Activated T-cell treated with anti-CD3 and anti-CD28 coated beads, Interleukin-2, amount 50 U/mL, for 24 hours (primary cell): ENCODE results near the gene CUL7.

Source experiments
- DNase-seq: peaks from one replicate; pipeline ENCODE4 v3.0.0-alpha.2; 2020
- H3K27ac Mint-ChIP-seq: 2 replicates; pipeline ENCODE4 v1.8.0; 2020; ENCODE audit warnings: mild to moderate bottlenecking, mixed read lengths
- H3K27me3 Mint-ChIP-seq: 2 replicates; pipeline ENCODE4 v1.8.0; 2020; ENCODE audit warnings: mixed read lengths
- H3K36me3 Mint-ChIP-seq: 2 replicates; pipeline ENCODE4 v1.8.0; 2020; ENCODE audit warnings: low read depth, mixed read lengths
- H3K4me1 Mint-ChIP-seq: 2 replicates; pipeline ENCODE4 v1.8.0; 2020; ENCODE audit warnings: low read depth, mixed read lengths
- H3K4me3 Mint-ChIP-seq: 2 replicates; pipeline ENCODE4 v1.8.0; 2020; ENCODE audit warnings: mild to moderate bottlenecking, moderate library complexity, mixed read lengths
- H3K9me3 Mint-ChIP-seq: 2 replicates; pipeline ENCODE4 v1.8.0; 2020; ENCODE audit warnings: mixed read lengths

CUL7 gene

GRCh38 chr6:43053545-43054205 is at the start of gene CUL7:
CUL7 (minus strand) TSS chr6:43053851; CDS start chr6:43052788, 1,063 bp downstream.
- peak; percentile 93 for DNase-seq
- Mint-ChIP-seq H3K36me3 (peaks cover 87% of the 10 kb centered on the region), H3K27ac (peak within 1 kb of the TSS; percentile 96), H3K4me1 (peaks cover 51% of the 10 kb centered on the region), H3K9me3 (no peaks in the 10 kb centered on the region), H3K4me3 (peak within 1 kb of the TSS; percentile 96), H3K27me3 (no peaks in the 10 kb centered on the region)

GRCh38 chr6:43101497-43101896 is 47.8 kb upstream of the CUL7 start:
- no peak for DNase-seq
- H3K27ac Mint-ChIP-seq = no peak overlapping the region
- H3K4me3 Mint-ChIP-seq = no peak overlapping the region

GRCh38 chr6:43097502-43097901 is 43.9 kb upstream of the CUL7 start:
- no peak overlapping the region for H3K4me3 Mint-ChIP-seq
- DNase-seq = no peak
- H3K9me3 Mint-ChIP-seq = no peaks in the 10 kb centered on the region
- H3K27me3 Mint-ChIP-seq = no peaks in the 10 kb centered on the region
- H3K27ac Mint-ChIP-seq = no peak overlapping the region
- H3K36me3 Mint-ChIP-seq = no peaks in the 10 kb centered on the region
- H3K4me1 Mint-ChIP-seq = peaks cover 10% of the 10 kb centered on the region

More at GRCh38 chr6:43101497-43101896, 47.8 kb upstream of the CUL7 start:
- H3K36me3 Mint-ChIP-seq = no peaks in the 10 kb centered on the region
- H3K4me1 Mint-ChIP-seq = no peaks in the 10 kb centered on the region
- no peaks in the 10 kb centered on the region for H3K9me3 Mint-ChIP-seq
- H3K27me3 Mint-ChIP-seq = no peaks in the 10 kb centered on the region

GRCh38 chr6:43097098-43097489 is 43.4 kb upstream of the CUL7 start:
- DNase-seq = no peak
- no peaks in the 10 kb centered on the region for H3K36me3 Mint-ChIP-seq
- H3K4me3 Mint-ChIP-seq = no peak overlapping the region
- no peaks in the 10 kb centered on the region for H3K9me3 Mint-ChIP-seq
- peaks cover 10% of the 10 kb centered on the region for H3K4me1 Mint-ChIP-seq
- no peaks in the 10 kb centered on the region for H3K27me3 Mint-ChIP-seq
- H3K27ac Mint-ChIP-seq = no peak overlapping the region

- H3K36me3 Mint-ChIP-seq = no peaks in the 10 kb centered on the region
- no peak for DNase-seq
These were observed 42.9 kb upstream of the CUL7 start for GRCh38 chr6:43096451-43097097.

GRCh38 chr6:43095939-43096338 is 42.3 kb upstream of the CUL7 start:
- Mint-ChIP-seq H3K4me3 (no peak overlapping the region), H3K9me3 (no peaks in the 10 kb centered on the region), H3K27me3 (no peaks in the 10 kb centered on the region), H3K4me1 (peaks cover 10% of the 10 kb centered on the region), H3K27ac (no peak overlapping the region), H3K36me3 (no peaks in the 10 kb centered on the region)
- no peak for DNase-seq

More at GRCh38 chr6:43096451-43097097, 42.9 kb upstream of the CUL7 start:
- Mint-ChIP-seq H3K4me3 (no peak overlapping the region), H3K27me3 (no peaks in the 10 kb centered on the region), H3K27ac (no peak overlapping the region), H3K4me1 (peaks cover 10% of the 10 kb centered on the region), H3K9me3 (no peaks in the 10 kb centered on the region)

GRCh38 chr6:43093436-43094289 is 40.0 kb upstream of the CUL7 start:
- Mint-ChIP-seq H3K36me3 (no peaks in the 10 kb centered on the region), H3K4me3 (no peak overlapping the region), H3K27me3 (no peaks in the 10 kb centered on the region), H3K4me1 (peaks cover 10% of the 10 kb centered on the region), H3K9me3 (no peaks in the 10 kb centered on the region), H3K27ac (no peak overlapping the region)
- DNase-seq = no peak

GRCh38 chr6:43092635-43093034 is 39.0 kb upstream of the CUL7 start:
- no peak overlapping the region for H3K4me3 Mint-ChIP-seq
- no peak overlapping the region for H3K27ac Mint-ChIP-seq
- no peak for DNase-seq
- H3K9me3 Mint-ChIP-seq = no peaks in the 10 kb centered on the region
- H3K36me3 Mint-ChIP-seq = no peaks in the 10 kb centered on the region
- peaks cover 10% of the 10 kb centered on the region for H3K4me1 Mint-ChIP-seq
- H3K27me3 Mint-ChIP-seq = no peaks in the 10 kb centered on the region

GRCh38 chr6:43091436-43091991 is 37.9 kb upstream of the CUL7 start:
- Mint-ChIP-seq H3K4me3 (no peak overlapping the region), H3K9me3 (no peaks in the 10 kb centered on the region), H3K4me1 (peaks cover 11% of the 10 kb centered on the region), H3K27ac (no peak overlapping the region), H3K27me3 (no peaks in the 10 kb centered on the region), H3K36me3 (no peaks in the 10 kb centered on the region)
- no peak for DNase-seq

- no peaks in the 10 kb centered on the region for H3K9me3 Mint-ChIP-seq
- no peak for DNase-seq
- no peak overlapping the region for H3K4me3 Mint-ChIP-seq
- no peak overlapping the region for H3K27ac Mint-ChIP-seq
- no peaks in the 10 kb centered on the region for H3K27me3 Mint-ChIP-seq
- H3K36me3 Mint-ChIP-seq = no peaks in the 10 kb centered on the region
- peaks cover 15% of the 10 kb centered on the region for H3K4me1 Mint-ChIP-seq
These were observed 37.4 kb upstream of the CUL7 start for GRCh38 chr6:43091020-43091419.

GRCh38 chr6:43090559-43090956 is 36.9 kb upstream of the CUL7 start:
- peaks cover 16% of the 10 kb centered on the region for H3K4me1 Mint-ChIP-seq

GRCh38 chr6:43089874-43090558 is 36.4 kb upstream of the CUL7 start:
- H3K27me3 Mint-ChIP-seq = no peaks in the 10 kb centered on the region
- H3K27ac Mint-ChIP-seq = no peak overlapping the region
- DNase-seq = no peak
- no peaks in the 10 kb centered on the region for H3K9me3 Mint-ChIP-seq
- no peak overlapping the region for H3K4me3 Mint-ChIP-seq
- peaks cover 16% of the 10 kb centered on the region for H3K4me1 Mint-ChIP-seq
- no peaks in the 10 kb centered on the region for H3K36me3 Mint-ChIP-seq

More at GRCh38 chr6:43090559-43090956, 36.9 kb upstream of the CUL7 start:
- H3K27ac Mint-ChIP-seq = no peak overlapping the region
- no peak overlapping the region for H3K4me3 Mint-ChIP-seq
- H3K27me3 Mint-ChIP-seq = no peaks in the 10 kb centered on the region
- H3K9me3 Mint-ChIP-seq = no peaks in the 10 kb centered on the region
- H3K36me3 Mint-ChIP-seq = no peaks in the 10 kb centered on the region
- no peak for DNase-seq

GRCh38 chr6:43089467-43089866 is 35.8 kb upstream of the CUL7 start:
- peaks cover 16% of the 10 kb centered on the region for H3K4me1 Mint-ChIP-seq
- H3K27me3 Mint-ChIP-seq = no peaks in the 10 kb centered on the region
- DNase-seq = no peak
- H3K9me3 Mint-ChIP-seq = no peaks in the 10 kb centered on the region
- no peak overlapping the region for H3K4me3 Mint-ChIP-seq
- H3K36me3 Mint-ChIP-seq = no peaks in the 10 kb centered on the region
- no peak overlapping the region for H3K27ac Mint-ChIP-seq

GRCh38 chr6:43088654-43089056 is 35.0 kb upstream of the CUL7 start:
- no peak overlapping the region for H3K27ac Mint-ChIP-seq
- peaks cover 14% of the 10 kb centered on the region for H3K4me1 Mint-ChIP-seq
- H3K9me3 Mint-ChIP-seq = no peaks in the 10 kb centered on the region
- H3K4me3 Mint-ChIP-seq = no peak overlapping the region
- H3K36me3 Mint-ChIP-seq = no peaks in the 10 kb centered on the region
- H3K27me3 Mint-ChIP-seq = no peaks in the 10 kb centered on the region
- no peak for DNase-seq
